WTC11 (cell line): ENCODE results near the gene DENND1B. TPM values are rescaled to one million over a fixed set of nuclear protein-coding genes. Genes with fewer than 3 reads are reported as not detected.

ENCODE experiments used
- ATAC-seq: fragments of 200-7000 bp; cut with Tn5 transposase; 2 replicates; pipeline ENCODE4 v1.10.0; 2021; ENCODE audit warnings: mild to moderate bottlenecking, moderate library complexity
- CTCF ChIA-PET: fragments of 300-600 bp; sonication (Branson Sonifier 250); formaldehyde crosslinking; loops from one replicate; lab custom pipeline; 2021; ENCODE audit warnings: antibody characterized with exemption; lab: Charles Lee
- POLR2A ChIA-PET: fragments of 350-600 bp; sonication (Branson Sonifier 250); formaldehyde crosslinking; loops from one replicate; lab custom pipeline; 2021; ENCODE audit warnings: antibody characterized with exemption; lab: Charles Lee
- DNase-seq: peaks from one replicate; pipeline ENCODE4 v3.0.0; 2021; ENCODE audit warnings: low spot score
- H3K27ac Mint-ChIP-seq: 2 replicates; pipeline ENCODE4 v1.8.0; 2021; ENCODE audit warnings: mixed read lengths
- H3K27me3 Mint-ChIP-seq: 2 replicates; pipeline ENCODE4 v1.8.0; 2021; ENCODE audit warnings: low read depth, mild to moderate bottlenecking, moderate library complexity, mixed read lengths
- H3K36me3 Mint-ChIP-seq: 2 replicates; pipeline ENCODE4 v1.8.0; 2021; ENCODE audit warnings: mixed read lengths
- H3K4me1 Mint-ChIP-seq: 2 replicates; pipeline ENCODE4 v1.8.0; 2022; ENCODE audit warnings: mixed read lengths
- H3K4me3 Mint-ChIP-seq: 2 replicates; pipeline ENCODE4 v1.8.0; 2021; ENCODE audit warnings: mild to moderate bottlenecking, moderate library complexity, mixed read lengths
- H3K9me3 Mint-ChIP-seq: 2 replicates; pipeline ENCODE4 v1.8.0; 2021; ENCODE audit warnings: mixed read lengths
- ATF1 ChIP-seq: sonication (generic); formaldehyde crosslinking; IDR thresholded peaks from 2 replicates; pipeline ENCODE4 v1.8.1; 2023; ENCODE audit warnings: mild to moderate bottlenecking, moderate library complexity, missing genetic modification reagents
- CBFB ChIP-seq: sonication (generic); formaldehyde crosslinking; IDR thresholded peaks from 2 replicates; pipeline ENCODE4 v1.8.1; 2022; ENCODE audit warnings: mild to moderate bottlenecking, low read depth, missing genetic modification reagents
- FOXK1 ChIP-seq: sonication (generic); formaldehyde crosslinking; IDR thresholded peaks from 2 replicates; pipeline ENCODE4 v1.8.0; 2022; ENCODE audit warnings: mild to moderate bottlenecking, moderate library complexity, missing genetic modification reagents
- KAT7 ChIP-seq: sonication (generic); formaldehyde crosslinking; IDR thresholded peaks from 2 replicates; pipeline ENCODE4 v1.8.1; 2023; ENCODE audit warnings: missing genetic modification reagents, mild to moderate bottlenecking, borderline replicate concordance
- NFATC4 ChIP-seq: fragments of 250-450 bp; sonication (Bioruptor Pico); IDR thresholded peaks from 2 replicates; pipeline ENCODE4 v1.9.0; 2021; ENCODE audit warnings: mild to moderate bottlenecking
- NFE2L1 ChIP-seq: sonication (generic); formaldehyde crosslinking; IDR thresholded peaks from 2 replicates; pipeline ENCODE4 v1.8.1; 2023; ENCODE audit warnings: missing genetic modification reagents
- NR3C1 ChIP-seq: sonication (generic); formaldehyde crosslinking; conservative IDR thresholded peaks from 2 replicates; pipeline ENCODE4 v1.8.1; 2023; ENCODE audit warnings: low read depth, mild to moderate bottlenecking, missing genetic modification reagents
- SMAD4 ChIP-seq: sonication (generic); formaldehyde crosslinking; IDR thresholded peaks from 2 replicates; pipeline ENCODE4 v1.8.0; 2022; ENCODE audit warnings: mild to moderate bottlenecking, missing genetic modification reagents
- TEAD1 ChIP-seq: sonication (generic); formaldehyde crosslinking; IDR thresholded peaks from 2 replicates; pipeline ENCODE4 v1.8.0; 2022; ENCODE audit warnings: mild to moderate bottlenecking, missing genetic modification reagents
- TP53 ChIP-seq: sonication (generic); formaldehyde crosslinking; IDR thresholded peaks from 2 replicates; pipeline ENCODE4 v1.8.1; 2023; ENCODE audit warnings: mild to moderate bottlenecking, missing genetic modification reagents
- ZNF138 ChIP-seq: sonication (generic); formaldehyde crosslinking; conservative IDR thresholded peaks from 2 replicates; pipeline ENCODE4 v1.8.1; 2022; ENCODE audit warnings: mild to moderate bottlenecking, moderate library complexity, missing genetic modification reagents
- ZNF317 ChIP-seq: sonication (generic); formaldehyde crosslinking; IDR thresholded peaks from 2 replicates; pipeline ENCODE4 v1.8.1; 2023; ENCODE audit warnings: low read depth, mild to moderate bottlenecking, moderate library complexity, missing genetic modification reagents, borderline replicate concordance
- total RNA-seq: library from RNA; stranded (reverse); gene quantifications from 3 replicates; pipeline ENCODE4 v1.2.3, GENCODE V29; 2021
- TF ChIP-seq, protein P1 (sequence below): sonication (generic); formaldehyde crosslinking; IDR thresholded peaks from 2 replicates; pipeline ENCODE4 v1.8.1; 2023; ENCODE audit warnings: mild to moderate bottlenecking, missing genetic modification reagents, borderline replicate concordance
- TF ChIP-seq, protein P2 (sequence below): sonication (generic); formaldehyde crosslinking; IDR thresholded peaks from 2 replicates; pipeline ENCODE4 v1.8.0; 2022; ENCODE audit warnings: mild to moderate bottlenecking, missing genetic modification reagents
- TF ChIP-seq, protein P3 (sequence below): sonication (generic); formaldehyde crosslinking; IDR thresholded peaks from 2 replicates; pipeline ENCODE4 v1.8.1; 2022; ENCODE audit warnings: mild to moderate bottlenecking, missing genetic modification reagents, moderate library complexity, borderline replicate concordance
- TF ChIP-seq, protein P4 (sequence below): sonication (generic); formaldehyde crosslinking; IDR thresholded peaks from 2 replicates; pipeline ENCODE4 v1.8.1; 2022; ENCODE audit warnings: low read depth, missing genetic modification reagents, borderline replicate concordance
- TF ChIP-seq, protein P5 (sequence below): sonication (generic); formaldehyde crosslinking; IDR thresholded peaks from 2 replicates; pipeline ENCODE4 v1.8.1; 2022; ENCODE audit warnings: mild to moderate bottlenecking, moderate library complexity, missing genetic modification reagents
- TF ChIP-seq, protein P6 (sequence below): fragments of 250-450 bp; sonication (Bioruptor Pico); IDR thresholded peaks from 2 replicates; pipeline ENCODE4 v1.9.0; 2021; ENCODE audit warnings: mild to moderate bottlenecking

DENND1B gene
- total RNA-seq, 1 experiment from 2014 or later, result 4.3 TPM

DNA sequence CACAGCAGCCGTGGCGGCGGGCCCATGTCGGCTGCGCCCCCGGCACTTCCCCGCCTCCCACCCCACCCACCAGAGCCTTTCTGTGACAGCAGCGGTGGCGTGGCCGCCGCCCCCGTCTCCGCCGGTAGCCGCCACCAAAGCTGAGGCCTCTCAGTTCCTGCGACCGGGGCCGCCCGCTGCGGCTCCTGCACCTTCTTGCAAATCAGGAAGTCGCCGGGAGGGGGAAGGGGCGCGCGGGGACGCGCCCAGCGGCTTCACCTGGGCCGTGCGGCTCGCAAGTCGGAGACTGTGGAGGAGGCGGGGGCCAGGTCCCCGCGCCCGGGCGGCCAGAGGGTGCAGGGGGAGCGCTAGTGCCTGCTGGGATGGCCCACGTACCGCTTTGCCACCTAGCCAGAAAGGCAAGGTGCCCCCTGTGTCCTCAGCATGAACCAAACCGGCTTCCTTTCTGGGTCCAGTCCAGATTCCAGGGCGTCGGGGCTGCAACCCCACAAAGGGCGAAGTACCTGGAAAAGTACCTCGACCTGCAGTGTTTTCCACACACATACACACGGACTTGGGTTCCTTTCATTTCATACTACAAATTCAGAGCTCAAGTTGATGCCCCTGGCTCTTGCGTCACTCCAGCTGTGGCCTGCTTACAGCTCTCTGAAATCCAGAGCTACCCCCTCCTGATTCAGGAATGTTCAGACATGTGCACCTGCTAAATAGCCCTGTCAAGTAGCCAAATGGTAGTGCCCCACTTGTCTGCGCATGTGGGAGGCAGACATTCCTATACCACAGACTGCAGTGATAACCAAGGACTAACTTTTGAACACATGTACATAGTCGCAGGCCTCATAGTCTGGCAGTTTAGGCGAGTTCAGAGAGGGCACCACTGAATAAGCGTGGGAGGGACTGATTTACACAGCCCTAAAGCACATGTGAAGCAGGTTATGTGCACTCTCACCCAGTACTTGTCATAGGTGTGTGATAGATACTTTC lies at the start of gene DENND1B (continued):
- TF ChIP-seq, protein P1, sequence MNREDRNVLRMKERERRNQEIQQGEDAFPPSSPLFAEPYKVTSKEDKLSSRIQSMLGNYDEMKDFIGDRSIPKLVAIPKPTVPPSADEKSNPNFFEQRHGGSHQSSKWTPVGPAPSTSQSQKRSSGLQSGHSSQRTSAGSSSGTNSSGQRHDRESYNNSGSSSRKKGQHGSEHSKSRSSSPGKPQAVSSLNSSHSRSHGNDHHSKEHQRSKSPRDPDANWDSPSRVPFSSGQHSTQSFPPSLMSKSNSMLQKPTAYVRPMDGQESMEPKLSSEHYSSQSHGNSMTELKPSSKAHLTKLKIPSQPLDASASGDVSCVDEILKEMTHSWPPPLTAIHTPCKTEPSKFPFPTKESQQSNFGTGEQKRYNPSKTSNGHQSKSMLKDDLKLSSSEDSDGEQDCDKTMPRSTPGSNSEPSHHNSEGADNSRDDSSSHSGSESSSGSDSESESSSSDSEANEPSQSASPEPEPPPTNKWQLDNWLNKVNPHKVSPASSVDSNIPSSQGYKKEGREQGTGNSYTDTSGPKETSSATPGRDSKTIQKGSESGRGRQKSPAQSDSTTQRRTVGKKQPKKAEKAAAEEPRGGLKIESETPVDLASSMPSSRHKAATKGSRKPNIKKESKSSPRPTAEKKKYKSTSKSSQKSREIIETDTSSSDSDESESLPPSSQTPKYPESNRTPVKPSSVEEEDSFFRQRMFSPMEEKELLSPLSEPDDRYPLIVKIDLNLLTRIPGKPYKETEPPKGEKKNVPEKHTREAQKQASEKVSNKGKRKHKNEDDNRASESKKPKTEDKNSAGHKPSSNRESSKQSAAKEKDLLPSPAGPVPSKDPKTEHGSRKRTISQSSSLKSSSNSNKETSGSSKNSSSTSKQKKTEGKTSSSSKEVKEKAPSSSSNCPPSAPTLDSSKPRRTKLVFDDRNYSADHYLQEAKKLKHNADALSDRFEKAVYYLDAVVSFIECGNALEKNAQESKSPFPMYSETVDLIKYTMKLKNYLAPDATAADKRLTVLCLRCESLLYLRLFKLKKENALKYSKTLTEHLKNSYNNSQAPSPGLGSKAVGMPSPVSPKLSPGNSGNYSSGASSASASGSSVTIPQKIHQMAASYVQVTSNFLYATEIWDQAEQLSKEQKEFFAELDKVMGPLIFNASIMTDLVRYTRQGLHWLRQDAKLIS (CRISPR knock-in tag), result no peak
- TF ChIP-seq, protein P2, sequence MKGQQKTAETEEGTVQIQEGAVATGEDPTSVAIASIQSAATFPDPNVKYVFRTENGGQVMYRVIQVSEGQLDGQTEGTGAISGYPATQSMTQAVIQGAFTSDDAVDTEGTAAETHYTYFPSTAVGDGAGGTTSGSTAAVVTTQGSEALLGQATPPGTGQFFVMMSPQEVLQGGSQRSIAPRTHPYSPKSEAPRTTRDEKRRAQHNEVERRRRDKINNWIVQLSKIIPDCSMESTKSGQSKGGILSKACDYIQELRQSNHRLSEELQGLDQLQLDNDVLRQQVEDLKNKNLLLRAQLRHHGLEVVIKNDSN (CRISPR knock-in tag), result no peak
- TF ChIP-seq KAT7 (CRISPR knock-in tag) (no peak; the same call in 1 of the 2 replicates), ATF1 (CRISPR knock-in tag) (no peak), ZNF138 (CRISPR knock-in tag) (no peak), CBFB (CRISPR knock-in tag) (no peak), TP53 (no peak), ZNF317 (CRISPR knock-in tag) (no peak)

DNA sequence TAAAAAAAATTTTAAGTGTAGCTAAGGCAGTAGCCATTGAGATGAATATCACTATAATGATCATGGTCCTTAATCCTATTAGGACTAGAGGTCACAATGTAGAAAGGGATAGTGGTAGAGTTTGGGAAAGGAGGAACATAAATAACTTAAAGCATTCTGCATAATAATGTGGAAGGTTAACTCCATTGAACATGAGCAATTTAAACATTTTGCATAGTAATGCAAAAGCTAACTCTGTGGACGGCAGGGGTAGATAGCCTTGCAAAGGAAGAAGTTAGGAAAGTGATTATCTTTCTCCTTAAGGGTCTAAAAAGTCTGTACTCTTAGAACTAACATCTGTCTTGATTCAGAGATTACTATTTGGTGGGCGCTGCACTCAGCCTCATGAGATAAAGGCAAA lies 39.0 kb upstream of the DENND1B start:
- POLR2A ChIA-PET, result no interaction called here
- TF ChIP-seq, protein P3, sequence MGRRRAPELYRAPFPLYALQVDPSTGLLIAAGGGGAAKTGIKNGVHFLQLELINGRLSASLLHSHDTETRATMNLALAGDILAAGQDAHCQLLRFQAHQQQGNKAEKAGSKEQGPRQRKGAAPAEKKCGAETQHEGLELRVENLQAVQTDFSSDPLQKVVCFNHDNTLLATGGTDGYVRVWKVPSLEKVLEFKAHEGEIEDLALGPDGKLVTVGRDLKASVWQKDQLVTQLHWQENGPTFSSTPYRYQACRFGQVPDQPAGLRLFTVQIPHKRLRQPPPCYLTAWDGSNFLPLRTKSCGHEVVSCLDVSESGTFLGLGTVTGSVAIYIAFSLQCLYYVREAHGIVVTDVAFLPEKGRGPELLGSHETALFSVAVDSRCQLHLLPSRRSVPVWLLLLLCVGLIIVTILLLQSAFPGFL (CRISPR knock-in tag), result no peak
- TF ChIP-seq, protein P4, sequence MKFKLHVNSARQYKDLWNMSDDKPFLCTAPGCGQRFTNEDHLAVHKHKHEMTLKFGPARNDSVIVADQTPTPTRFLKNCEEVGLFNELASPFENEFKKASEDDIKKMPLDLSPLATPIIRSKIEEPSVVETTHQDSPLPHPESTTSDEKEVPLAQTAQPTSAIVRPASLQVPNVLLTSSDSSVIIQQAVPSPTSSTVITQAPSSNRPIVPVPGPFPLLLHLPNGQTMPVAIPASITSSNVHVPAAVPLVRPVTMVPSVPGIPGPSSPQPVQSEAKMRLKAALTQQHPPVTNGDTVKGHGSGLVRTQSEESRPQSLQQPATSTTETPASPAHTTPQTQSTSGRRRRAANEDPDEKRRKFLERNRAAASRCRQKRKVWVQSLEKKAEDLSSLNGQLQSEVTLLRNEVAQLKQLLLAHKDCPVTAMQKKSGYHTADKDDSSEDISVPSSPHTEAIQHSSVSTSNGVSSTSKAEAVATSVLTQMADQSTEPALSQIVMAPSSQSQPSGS (CRISPR knock-in tag), result no peak
- TF ChIP-seq NFE2L1 (CRISPR knock-in tag), result no peak
- TF ChIP-seq FOXK1 (CRISPR knock-in tag), result no peak
- TF ChIP-seq NR3C1 (CRISPR knock-in tag), result 0 out of 2 replicates have a peak, but pooled peaks have one; percentile 42
- TF ChIP-seq, protein P1 (CRISPR knock-in tag), result no peak
- peak; percentile 67; the same call in 1 of the 2 replicates for TF ChIP-seq TEAD1 (CRISPR knock-in tag)
- no peak for TF ChIP-seq SMAD4 (CRISPR knock-in tag)
- TF ChIP-seq, protein P5, sequence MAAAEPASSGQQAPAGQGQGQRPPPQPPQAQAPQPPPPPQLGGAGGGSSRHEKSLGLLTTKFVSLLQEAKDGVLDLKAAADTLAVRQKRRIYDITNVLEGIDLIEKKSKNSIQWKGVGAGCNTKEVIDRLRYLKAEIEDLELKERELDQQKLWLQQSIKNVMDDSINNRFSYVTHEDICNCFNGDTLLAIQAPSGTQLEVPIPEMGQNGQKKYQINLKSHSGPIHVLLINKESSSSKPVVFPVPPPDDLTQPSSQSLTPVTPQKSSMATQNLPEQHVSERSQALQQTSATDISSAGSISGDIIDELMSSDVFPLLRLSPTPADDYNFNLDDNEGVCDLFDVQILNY (CRISPR knock-in tag), result no peak
- TF ChIP-seq NFATC4 (CRISPR knock-in tag), result no peak
- TF ChIP-seq, protein P6, sequence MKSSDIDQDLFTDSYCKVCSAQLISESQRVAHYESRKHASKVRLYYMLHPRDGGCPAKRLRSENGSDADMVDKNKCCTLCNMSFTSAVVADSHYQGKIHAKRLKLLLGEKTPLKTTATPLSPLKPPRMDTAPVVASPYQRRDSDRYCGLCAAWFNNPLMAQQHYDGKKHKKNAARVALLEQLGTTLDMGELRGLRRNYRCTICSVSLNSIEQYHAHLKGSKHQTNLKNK (CRISPR knock-in tag), result peak; percentile 92
- H3K9me3 Mint-ChIP-seq, result no peaks in the 10 kb centered on the region
- no peaks in the 10 kb centered on the region for H3K36me3 Mint-ChIP-seq
- peak; percentile 53 for ATAC-seq
- CTCF ChIA-PET, result interaction anchor here (3.0 kb wide), 1 partner anchor 54 kb away, joined by 8 read pairs; no protein-coding TSS in a partner anchor
- peak overlapping the region; percentile 36 for H3K4me3 Mint-ChIP-seq
- peaks cover 61% of the 10 kb centered on the region for H3K4me1 Mint-ChIP-seq
- H3K27me3 Mint-ChIP-seq, result peaks cover 14% of the 10 kb centered on the region
- no peak for DNase-seq
- H3K27ac Mint-ChIP-seq, result peak overlapping the region; percentile 90
